ENCODE data around the gene RPH3AL. TPM values are rescaled to one million over a fixed set of nuclear protein-coding genes. Genes with fewer than 3 reads are reported as not detected.

Gene RPH3AL
- total RNA-seq, 1 donor from 2014 or later, result 0.78 TPM

- no peaks in the 10 kb centered on the region for H3K9me3 Mint-ChIP-seq (ENCODE audit: unreplicated experiment)
- H3K36me3 Mint-ChIP-seq (ENCODE audit: unreplicated experiment), result no peaks in the 10 kb centered on the region
- no peak overlapping the region for H3K4me3 Mint-ChIP-seq (ENCODE audit: unreplicated experiment)
- H3K27ac Mint-ChIP-seq (ENCODE audit: unreplicated experiment), result no peak overlapping the region
- peaks cover 37% of the 10 kb centered on the region for H3K27me3 Mint-ChIP-seq (ENCODE audit: unreplicated experiment)
- peaks cover 26% of the 10 kb centered on the region for H3K4me1 Mint-ChIP-seq (ENCODE audit: unreplicated experiment)
- TF ChIP-seq CTCF (IDR thresholded peaks at IDR 0.05), result no peak
- DNase-seq (ENCODE audit: extremely low spot score, unreplicated experiment), result no peak
Measured at GRCh38 chr17:336110-337021, 16.2 kb downstream of the RPH3AL start.

- no peaks in the 10 kb centered on the region for H3K36me3 Mint-ChIP-seq (ENCODE audit: unreplicated experiment)
- TF ChIP-seq CTCF (IDR thresholded peaks at IDR 0.05), result no peak
- DNase-seq (ENCODE audit: extremely low spot score, unreplicated experiment), result no peak
- H3K27me3 Mint-ChIP-seq (ENCODE audit: unreplicated experiment), result peaks cover 33% of the 10 kb centered on the region
- H3K4me3 Mint-ChIP-seq (ENCODE audit: unreplicated experiment), result no peak overlapping the region
- H3K27ac Mint-ChIP-seq (ENCODE audit: unreplicated experiment), result no peak overlapping the region
- no peaks in the 10 kb centered on the region for H3K9me3 Mint-ChIP-seq (ENCODE audit: unreplicated experiment)
- H3K4me1 Mint-ChIP-seq (ENCODE audit: unreplicated experiment), result peaks cover 28% of the 10 kb centered on the region
Measured at GRCh38 chr17:335691-336090, 16.9 kb downstream of the RPH3AL start.

- H3K4me3 Mint-ChIP-seq (ENCODE audit: unreplicated experiment), result no peak overlapping the region
- DNase-seq (ENCODE audit: extremely low spot score, unreplicated experiment), result no peak
Measured at GRCh38 chr17:334974-335481, 17.6 kb downstream of the RPH3AL start.

GRCh38 chr17:333626-334396, 18.8 kb downstream of the RPH3AL start:
- peak overlapping the region; percentile 12 for H3K27ac Mint-ChIP-seq (ENCODE audit: unreplicated experiment)
- H3K27me3 Mint-ChIP-seq (ENCODE audit: unreplicated experiment), result peaks cover 33% of the 10 kb centered on the region
- no peaks in the 10 kb centered on the region for H3K36me3 Mint-ChIP-seq (ENCODE audit: unreplicated experiment)
- H3K4me1 Mint-ChIP-seq (ENCODE audit: unreplicated experiment), result peaks cover 28% of the 10 kb centered on the region
- no peak for DNase-seq (ENCODE audit: extremely low spot score, unreplicated experiment)
- H3K4me3 Mint-ChIP-seq (ENCODE audit: unreplicated experiment), result peak overlapping the region; percentile 53
- H3K9me3 Mint-ChIP-seq (ENCODE audit: unreplicated experiment), result no peaks in the 10 kb centered on the region
- TF ChIP-seq CTCF (IDR thresholded peaks at IDR 0.05), result no peak

More at GRCh38 chr17:334974-335481, 17.6 kb downstream of the RPH3AL start:
- Mint-ChIP-seq H3K27ac (ENCODE audit: unreplicated experiment) (no peak overlapping the region), H3K4me1 (ENCODE audit: unreplicated experiment) (peaks cover 28% of the 10 kb centered on the region), H3K27me3 (ENCODE audit: unreplicated experiment) (peaks cover 33% of the 10 kb centered on the region), H3K36me3 (ENCODE audit: unreplicated experiment) (no peaks in the 10 kb centered on the region), H3K9me3 (ENCODE audit: unreplicated experiment) (no peaks in the 10 kb centered on the region)
- TF ChIP-seq CTCF (IDR thresholded peaks at IDR 0.05), result no peak

Data from osteocyte (in vitro differentiated cells).